HEK293 (cell line): ENCODE measurements around the gene IRF2BPL.

Experiments
- SP2 ChIP-seq: fragments of 450-650 bp; formaldehyde crosslinking; IDR thresholded peaks from 2 replicates; pipeline ENCODE4 v1.5.1; 2016; ENCODE audit warnings: missing biosample characterization, missing genetic modification characterization
- YY1 ChIP-seq: fragments of 450-650 bp; formaldehyde crosslinking; IDR thresholded peaks from 2 replicates; pipeline ENCODE4 v1.5.1; 2018; ENCODE audit warnings: missing biosample characterization, missing genetic modification characterization

- TF ChIP-seq YY1 (tag by site-specific recombination) (no peak), SP2 (tag by site-specific recombination) (no peak)
Measured at GRCh38 chr14:77026930-77027537, 1.5 kb downstream of the IRF2BPL start.
